ENCODE measurements around the gene RNF145.
"Not testable (repeated sequence)": the region's sequence is repeated elsewhere in the genome, so short reads cannot be mapped to it uniquely, and the experiment has no call there.

RNF145 gene

DNA sequence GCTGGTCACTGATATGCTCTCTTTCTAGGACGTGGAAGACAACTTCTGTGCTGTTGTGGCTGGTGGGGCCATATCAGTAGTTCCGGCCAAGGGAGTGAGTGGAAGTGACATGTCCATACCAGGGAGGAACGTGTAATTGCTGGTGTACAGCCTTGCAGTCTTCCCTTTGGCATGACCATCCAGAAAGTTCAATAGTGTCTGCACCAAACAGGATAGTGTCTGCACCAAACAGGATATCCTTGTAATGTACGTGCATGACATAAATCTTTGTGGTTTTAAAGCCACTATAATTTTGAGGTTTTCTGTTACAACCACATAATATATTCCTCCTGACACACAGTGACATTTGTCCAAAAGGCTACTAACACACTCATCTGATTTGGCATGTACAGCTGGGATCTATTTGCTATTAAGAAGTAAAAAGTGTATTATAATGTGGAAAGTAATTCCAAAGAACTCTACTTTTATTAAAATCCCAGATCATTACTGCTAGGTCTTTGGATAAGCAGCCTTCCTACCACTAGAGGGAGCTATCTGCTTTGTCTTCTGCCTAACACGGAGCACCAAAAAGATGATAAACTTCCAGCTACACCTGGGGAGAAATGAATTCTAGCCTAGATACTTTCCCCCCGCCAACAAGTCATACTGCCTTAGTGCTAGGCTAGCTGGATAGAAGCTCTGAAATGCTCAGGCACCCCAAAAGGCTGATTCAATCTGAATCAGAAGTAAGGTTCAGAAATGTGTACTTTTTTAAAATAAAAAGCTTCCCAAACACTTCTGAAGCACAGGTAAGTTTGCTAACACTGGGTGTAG, 52.7 kb downstream of the RNF145 start:
- peak; percentile 43 for DNase-seq (ENCODE audit: low spot score)

DNA sequence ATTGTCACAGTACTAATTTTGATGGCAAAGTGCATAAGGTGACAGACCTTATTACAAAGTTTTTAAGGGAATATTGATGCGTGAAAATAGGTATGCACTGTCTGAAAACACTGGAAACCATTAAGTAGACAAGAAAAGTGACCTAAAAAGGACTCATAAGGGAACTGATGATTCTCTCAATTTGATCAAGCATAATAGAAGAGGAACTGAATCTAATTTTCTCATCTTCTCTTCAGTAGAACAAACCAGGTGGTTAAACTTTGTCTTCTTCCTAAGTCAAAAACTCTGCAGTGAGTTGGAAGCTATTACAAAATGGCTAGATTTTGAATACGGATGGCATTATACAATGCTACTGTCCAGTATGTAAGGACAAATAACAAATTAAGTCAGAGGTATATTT, 53.4 kb downstream of the RNF145 start:
- DNase-seq (ENCODE audit: low spot score) = no peak

DNA sequence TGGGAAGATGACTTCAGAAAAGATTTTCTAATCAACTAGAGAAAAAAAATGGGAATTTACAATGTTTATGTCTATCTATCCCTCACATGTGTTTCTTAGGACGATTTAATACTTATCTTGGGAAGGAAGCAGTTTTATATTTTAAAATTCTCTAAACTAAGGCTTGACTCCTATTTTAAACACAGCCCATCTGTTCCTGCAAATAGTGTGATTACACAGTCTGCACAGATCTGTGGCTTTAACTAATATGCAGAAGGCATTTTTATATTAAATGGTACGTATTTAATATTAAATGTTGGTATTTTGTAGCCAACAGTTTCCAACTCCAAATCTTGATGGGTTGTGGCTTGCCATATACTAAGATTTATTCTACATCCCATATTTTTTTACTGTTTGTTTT, 56.5 kb downstream of the RNF145 start:
- no peak for DNase-seq (ENCODE audit: low spot score)

DNA sequence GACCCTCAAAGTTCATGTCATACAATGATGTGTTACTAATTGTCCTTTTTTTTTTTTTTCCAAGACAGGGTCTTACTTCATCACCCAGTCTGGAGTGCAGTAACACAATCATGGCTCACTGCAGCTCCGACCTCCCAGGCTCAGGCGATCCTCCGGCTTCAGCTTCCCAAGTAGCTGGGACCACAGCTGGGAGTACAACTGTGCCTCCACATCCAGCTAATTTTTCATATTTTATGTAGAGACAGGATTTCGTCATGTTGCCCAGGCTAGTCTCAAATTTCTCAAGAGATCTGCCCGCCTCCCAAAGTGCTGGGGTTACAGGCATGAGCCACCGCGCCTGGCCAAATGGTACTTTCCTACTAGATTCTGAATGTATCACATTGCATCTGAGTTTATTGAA, 60.3 kb downstream of the RNF145 start:
- DNase-seq (ENCODE audit: low spot score) = no peak

DNA sequence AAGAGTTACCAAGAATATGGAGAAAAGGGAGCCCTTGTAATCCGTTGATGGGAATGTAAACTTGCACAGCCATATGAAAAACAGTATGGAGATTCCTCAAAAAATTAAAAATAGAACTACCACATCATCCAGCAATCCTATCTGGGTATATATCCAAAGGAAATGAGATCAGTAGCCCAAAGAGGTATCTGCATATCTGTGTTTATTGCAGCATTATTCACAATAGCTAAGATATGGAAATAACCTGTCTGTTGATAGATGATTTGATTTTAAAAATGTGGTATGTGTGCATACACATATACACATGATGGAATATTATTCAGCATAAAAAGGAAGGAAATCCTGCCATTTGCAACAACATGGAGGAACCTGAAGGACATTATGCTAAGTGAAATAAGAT, 61.4 kb downstream of the RNF145 start:
- DNase-seq (ENCODE audit: low spot score) = no peak

DNA sequence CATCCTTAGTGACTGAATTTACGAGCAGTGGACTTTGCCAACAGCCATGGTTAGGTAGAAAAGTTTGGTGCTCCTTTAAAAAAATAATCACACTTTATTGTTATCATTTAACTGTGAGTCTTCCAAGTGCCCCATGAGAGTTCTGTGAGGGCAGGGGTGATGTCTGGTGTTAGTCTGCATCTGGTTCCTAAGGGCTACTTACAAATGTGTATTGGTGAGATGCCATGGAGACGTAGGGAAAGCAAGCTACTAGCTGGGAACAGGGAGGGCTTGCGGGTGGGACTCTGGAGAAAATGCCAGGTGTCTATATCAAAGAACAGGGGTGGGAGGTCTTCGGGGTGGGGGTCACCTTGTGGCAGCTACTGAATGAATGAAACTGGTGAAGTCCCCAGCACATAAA, 62.5 kb downstream of the RNF145 start:
- no peak for DNase-seq (ENCODE audit: low spot score)

DNA sequence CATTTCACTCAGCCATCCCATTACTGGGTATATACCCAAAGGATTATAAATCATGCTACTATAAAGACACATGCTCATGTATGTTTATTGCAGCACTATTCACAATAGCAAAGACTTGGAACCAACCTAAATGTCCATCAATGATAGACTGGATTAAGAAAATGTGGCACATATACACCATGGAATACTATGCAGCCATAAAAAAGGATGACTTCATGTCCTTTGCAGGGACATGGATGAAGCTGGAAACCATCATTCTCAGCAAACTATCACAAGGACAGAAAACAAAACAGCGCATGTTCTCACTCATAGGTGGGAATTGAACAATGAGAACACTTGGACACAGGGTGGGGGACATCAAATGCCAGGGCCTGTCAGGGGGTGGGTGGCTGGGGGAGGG, 64.2 kb downstream of the RNF145 start:
- DNase-seq (ENCODE audit: low spot score) = not testable (repeated sequence)

DNA sequence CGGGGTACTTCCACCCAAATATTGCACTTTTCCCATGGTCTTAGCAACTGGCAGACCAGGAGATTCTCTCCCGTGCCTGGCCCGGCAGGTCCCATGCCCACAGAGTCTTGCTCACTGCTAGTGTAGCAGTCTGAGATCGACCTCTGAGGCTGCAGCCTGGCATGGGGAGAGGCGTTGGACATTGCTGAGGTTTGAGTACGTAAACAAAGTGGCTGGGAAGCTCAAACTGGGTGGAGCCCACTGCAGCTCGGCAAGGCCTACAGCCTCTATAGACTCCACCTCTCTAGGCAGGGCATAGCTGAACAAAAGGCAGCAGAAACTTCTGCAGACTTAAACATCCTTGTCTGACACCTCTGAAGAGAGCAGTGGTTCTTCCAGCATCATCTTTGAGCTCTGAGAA, 69.6 kb downstream of the RNF145 start:
- no peak for DNase-seq (ENCODE audit: low spot score)

DNA sequence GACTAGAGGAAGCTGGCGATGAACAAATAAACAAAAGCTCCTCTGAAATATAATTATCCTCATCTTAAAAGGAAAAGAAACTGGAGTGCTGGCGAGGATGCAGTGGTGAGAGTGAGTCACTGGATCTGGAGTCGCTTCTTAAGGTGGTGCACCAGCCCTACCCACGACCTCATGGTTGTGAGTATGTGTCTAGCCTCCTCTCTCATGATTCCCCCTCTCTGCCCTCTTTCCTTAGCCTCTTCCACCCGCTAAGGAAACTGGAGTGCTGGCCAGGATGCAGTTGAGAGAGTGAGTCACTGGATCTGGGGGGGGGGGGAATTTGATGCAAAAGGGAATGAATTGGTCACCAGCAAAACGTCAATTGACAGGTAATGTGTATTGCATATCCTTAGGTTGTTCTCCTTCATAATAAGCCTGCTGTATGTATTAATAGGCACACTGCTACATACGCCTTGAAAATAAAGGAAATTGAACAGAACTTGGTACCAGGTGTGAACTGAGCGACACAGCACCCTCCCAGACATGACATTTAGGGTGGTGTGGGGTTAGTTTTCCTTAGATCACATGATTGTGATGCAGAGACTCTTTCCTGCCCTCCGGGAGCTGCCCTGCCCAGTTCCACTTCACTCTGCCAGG, 73.3 kb downstream of the RNF145 start:
- DNase-seq (ENCODE audit: low spot score) = no peak

DNA sequence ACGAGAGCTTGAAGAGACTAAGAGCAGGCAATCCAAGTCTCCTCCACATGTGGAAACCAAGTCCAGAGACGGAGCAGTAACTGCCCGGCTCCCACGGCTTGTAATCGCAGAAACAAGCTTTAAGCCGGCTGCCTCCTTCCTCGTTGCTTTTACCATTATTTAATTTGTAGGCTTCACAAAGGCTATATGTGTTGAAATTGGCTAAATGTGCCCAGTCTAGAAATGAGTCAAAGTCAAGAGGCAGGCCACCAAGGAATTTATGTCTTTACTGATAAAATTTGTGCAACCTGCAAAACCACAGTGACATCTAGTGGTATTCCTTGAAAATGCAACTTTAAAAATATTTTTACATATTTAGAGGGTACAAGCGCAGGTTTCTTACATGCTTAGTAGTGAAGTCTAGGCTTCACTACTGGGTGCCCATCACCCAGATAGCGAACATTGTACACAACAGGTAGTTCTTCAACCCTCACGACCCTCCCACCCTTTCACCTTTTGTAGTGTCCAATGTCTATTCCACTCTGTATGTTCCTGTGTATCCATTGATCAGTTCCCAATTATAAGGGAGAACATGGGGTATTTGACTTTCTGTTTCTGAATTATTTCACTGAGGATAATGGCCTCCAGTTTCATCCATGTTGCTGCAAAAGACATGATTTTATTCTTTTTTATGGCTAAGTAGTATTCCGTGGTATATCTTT, 76.2 kb downstream of the RNF145 start:
- DNase-seq (ENCODE audit: low spot score) = no peak

DNA sequence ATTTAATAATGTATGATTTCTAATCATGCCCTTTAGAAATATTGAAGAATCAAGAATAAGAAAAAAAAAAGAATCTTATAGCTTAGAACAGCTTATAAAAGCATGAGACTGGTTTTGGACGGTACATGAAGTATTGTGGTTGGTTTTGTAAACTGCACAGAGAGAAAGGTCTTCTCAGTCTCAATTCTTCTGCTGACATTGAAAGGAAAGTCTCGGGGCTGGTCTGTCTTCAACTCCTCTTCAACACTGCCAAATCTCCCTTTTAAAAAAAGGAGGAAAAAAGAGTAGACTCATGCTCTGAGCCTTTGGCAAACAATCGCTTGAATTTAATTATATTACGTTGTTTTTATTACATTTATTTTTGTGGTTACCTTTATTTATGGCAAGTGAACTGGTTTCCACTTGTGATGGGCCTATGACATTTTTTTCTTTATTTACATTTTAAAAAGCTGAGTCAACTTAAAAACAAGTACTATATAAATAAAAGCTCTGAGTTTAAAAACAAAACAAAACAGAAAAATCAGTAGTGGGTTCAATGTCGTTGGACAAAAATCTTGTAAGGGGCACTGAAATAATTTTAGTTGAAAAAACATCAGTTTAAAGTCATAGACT, 76.8 kb downstream of the RNF145 start:
- no peak for DNase-seq (ENCODE audit: low spot score)

DNA sequence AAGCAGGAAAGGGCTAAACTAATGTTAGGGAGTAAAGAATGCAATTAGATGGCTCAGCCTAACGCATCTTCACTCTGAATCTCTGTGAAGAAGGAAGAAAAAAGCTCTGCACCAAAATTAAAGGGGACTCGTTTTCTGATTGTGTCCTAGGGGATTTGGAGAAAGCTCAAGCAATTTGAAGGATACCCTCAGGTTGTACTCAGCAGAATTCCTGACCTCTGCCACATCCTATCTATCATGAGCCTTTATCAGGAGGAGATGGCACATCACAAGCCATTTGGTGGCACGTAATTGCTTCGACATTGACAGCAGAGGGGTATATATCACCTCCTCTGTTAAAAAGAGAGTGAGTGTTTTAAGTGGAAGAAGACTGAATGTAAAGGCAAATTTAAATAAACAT, 77.4 kb downstream of the RNF145 start:
- DNase-seq (ENCODE audit: low spot score) = no peak

DNA sequence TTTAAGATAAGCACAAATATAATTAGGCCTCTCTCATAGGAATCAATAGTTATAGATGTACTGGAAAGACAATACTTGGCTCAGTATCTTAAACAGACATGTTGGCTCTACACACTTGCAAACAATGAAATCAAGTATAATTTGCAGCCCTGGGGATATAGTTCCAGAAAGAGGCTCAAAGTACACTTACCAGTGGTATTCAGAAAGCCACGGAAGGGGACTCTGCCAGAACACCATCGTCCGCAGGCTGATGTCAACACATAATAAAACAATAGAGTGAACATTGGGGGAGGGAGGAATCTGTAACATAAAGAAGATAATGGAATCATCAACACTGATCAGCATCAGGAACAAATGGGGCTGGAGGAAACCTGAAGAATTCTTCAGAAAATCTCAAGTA, 78.5 kb downstream of the RNF145 start:
- DNase-seq (ENCODE audit: low spot score) = no peak

DNA sequence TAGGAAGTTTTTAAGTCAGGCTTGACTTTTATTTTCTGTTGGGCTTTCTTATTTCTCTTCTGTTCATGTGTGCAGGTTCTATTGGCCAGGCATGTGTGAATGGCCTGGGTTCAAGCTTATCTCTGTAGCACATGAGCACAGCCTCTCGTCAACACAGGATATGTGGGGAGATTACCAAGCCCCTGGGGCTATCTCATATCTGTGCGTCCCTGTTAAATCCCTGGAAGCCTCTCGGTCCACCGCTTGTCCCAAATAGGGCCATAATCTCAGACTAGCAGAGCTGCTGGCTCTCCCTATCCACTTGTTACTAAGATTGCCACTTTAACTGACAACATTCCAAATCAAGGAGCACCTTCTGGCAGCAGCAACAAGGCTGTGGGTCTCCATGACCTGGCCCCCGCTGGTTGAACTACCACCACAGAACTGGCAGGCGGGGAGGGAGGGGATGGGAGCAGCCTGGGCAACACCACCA, 81.2 kb downstream of the RNF145 start:
- DNase-seq (ENCODE audit: low spot score) = no peak

DNA sequence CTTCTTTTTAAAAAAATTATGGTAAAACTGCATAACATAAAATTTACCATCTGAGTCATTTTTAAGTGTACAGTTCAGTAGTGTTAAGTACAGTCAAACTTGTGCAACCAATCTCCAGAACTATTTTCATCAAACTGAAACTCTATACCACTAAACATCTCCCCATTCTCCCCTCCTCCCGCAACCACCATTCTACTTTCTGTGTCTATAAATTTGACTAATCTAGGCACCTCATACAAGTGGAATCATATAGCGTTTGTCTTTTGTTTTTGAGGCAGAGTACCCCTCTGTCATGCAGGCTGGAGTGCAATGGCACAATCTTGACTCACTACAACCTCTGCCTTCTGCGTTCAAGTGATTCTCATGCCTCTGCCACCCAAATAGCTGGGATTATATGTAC, 85.7 kb downstream of the RNF145 start:
- no peak for DNase-seq (ENCODE audit: low spot score)

DNA sequence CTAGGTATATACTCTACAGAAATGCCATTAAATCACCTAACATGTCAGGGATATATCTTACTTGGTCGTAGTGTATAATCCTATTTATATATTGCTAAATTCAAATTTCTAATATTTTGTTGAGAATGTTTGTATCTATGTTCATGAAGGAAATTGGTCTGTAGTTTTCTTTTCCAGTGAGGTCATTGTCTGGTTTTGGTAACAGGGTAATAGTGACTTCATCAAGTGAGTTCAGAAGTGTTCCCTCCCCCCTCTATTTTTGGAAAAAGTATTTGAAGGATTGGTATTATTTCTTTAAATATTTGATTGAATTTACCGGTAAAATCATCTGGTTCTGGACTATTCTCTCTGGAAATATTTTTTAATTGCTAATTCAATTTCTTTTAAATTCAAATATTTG, 86.2 kb downstream of the RNF145 start:
- no peak for DNase-seq (ENCODE audit: low spot score)

DNA sequence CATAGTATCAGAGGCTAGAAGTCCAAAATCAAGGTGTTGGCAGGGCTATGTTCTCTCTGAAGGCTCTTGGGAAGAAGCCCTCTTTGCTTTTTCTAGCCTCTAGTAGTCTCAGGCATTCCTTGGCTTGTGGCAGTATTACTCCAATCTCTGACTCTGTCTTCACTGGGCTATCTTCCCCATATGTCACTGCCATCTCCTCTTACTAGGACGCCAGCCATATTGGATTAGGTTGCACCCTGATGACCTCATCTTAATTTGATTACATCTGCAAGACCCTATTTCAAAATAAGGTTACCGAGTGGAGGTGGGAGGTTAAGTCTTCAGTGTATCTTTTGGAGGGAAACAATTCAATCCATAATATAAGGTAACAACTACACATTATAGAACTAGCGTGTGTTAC, 88.3 kb downstream of the RNF145 start:
- DNase-seq (ENCODE audit: low spot score) = no peak

DNA sequence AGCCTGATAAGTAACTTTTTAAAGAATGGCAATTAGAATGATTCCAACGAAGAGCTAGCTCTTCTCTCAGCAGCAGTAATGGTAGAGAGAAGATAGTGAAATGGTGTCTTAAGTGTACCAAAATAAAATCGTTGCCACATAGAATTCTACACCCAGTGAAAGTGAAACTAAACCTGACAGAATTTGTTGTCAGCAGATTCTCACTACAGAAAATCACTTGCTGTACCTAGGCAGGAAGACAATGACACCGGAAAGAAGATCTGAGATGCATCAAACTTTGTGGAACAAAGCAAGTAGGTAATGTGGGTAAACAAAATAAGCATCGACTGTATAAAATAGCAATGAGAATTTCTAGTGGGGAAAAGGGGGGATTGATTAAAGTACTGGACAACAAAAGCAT, 88.9 kb downstream of the RNF145 start:
- DNase-seq (ENCODE audit: low spot score) = no peak

DNA sequence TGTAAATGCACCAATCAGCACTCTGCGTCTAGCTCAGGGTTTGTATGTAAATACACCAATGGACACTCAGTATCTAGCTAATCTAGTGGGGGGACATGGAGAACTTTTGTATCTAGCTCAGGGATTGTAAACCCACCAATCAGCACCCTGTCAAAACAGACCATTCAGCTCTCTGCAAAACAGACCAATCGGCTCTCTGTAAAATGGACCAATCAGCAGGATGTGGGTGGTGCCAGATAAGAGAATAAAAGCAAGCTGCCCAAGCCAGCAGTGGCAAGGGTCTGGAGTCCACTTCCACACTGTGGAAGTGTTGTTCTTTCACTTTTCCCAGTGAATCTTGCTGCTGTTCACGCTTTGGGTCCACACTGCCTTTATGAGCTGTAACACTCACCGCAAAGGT, 89.5 kb downstream of the RNF145 start:
- DNase-seq (ENCODE audit: low spot score) = not testable (repeated sequence)

DNA sequence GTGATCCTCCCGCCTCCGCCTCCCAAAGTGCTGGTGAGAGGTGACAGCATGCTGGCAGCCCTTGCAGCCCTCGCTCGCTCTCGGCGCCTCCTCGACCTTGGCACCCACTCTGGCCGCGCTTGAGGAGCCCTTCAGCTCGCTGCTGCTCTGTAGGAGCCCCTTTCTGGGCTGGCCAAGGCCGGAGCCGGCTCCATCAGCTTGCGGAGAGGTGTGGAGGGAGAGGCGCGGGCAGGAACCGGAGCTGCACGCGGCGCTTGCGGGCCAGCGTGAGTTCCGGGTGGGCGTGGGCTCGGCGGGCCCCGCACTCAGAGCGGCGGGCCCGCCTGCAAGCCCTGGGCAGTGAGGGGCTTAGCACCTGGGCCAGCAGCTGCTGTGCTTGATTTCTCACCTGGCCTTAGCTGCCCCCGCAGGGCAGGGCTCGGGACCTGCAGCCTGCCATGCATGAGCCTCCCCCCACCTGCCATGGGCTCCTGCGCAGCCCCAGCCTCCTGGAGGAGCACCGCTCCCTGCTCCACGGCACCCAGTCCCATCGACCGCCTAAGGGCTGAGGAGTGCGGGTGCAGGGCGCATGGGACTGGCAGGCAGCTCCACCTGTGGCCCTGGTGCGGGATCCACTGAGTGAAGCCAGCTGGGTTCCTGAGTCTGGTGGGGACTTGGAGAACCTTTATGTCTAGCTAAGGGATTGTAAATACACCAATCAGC, 90.2 kb downstream of the RNF145 start:
- DNase-seq (ENCODE audit: low spot score) = not testable (repeated sequence)

DNA sequence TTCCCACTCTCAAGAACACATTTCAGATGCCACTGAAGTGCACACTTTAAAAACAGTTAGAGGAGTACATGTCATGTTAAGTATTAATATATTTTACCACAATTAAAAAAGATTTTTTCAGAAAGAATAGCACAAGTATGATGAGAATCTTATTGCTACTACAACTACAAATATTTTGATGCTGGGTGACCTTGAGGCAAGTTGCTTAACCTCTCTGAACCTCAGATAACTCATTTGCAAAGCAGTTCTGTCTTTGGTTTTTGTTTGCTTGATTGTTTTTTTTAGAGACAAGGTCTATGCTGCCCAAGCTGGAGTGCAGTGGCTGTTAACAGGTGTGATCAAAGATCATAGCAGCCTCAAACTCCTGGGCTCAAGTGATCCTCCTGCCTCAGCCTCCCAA, 95.9 kb downstream of the RNF145 start:
- no peak for DNase-seq (ENCODE audit: low spot score)

DNA sequence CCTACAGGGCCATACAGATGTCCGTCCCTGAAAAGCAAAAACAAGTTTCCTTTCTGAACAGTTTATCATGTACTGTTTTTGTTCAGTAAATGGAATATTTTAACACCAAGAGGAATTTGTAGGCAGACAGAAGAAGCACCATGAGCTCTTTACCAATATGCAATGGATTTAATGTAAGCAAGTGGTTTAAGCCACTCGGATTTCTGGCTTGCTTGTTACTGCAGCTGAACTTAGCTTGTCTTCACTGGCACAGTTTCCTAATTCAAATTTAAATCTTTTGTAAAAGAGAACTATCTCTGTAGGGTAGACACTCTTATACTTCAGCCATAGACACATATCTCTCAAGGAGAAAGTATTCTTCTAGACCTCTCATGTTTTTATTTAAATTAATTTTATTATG, 96.9 kb downstream of the RNF145 start:
- no peak for DNase-seq (ENCODE audit: low spot score)
